Measurements from ENCODE around the gene TEAD1. TPM values are rescaled to one million over a fixed set of nuclear protein-coding genes. Genes with fewer than 3 reads are reported as not detected.

TEAD1 gene
- total RNA-seq, 1 experiment from 2014 or later: 102 TPM

DNA sequence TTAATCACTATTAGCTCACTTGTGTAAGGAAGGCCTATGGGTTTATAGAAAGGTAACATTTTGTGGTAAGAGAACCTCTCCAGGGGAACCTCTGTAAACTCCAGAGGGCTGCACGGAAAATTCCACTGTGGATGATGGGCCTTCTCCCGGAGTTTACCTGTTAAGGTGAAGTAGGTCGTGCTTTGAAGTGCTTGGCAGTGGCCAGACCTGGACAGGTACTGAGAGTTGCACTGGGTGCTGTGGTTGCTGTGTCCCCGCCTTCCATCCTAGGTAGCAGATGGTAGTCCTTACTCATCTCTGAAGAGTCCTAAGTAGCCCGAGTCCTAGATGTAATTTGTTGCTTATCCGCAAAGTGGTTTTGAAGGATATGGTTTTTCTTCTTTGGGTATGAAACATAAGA, 133.4 kb downstream of the TEAD1 start:
- Histone ChIP-seq H3K4me1 (ENCODE audit: control insufficient read depth, insufficient read depth, low read length) (peaks cover 1% of the 10 kb centered on the region), H3K27ac (ENCODE audit: low read length) (no peak overlapping the region), H3K4me3 (ENCODE audit: low read depth in 2 of 2, low read length in 2 of 2) (no peak overlapping the region), H3K36me3 (ENCODE audit: control insufficient read depth, insufficient read depth, low read length) (no peaks in the 10 kb centered on the region), H3K9me3 (ENCODE audit: control insufficient read depth, insufficient read depth, low read depth, low read length) (no peaks in the 10 kb centered on the region), H3K27me3 (ENCODE audit: control insufficient read depth, insufficient read depth, low read length) (no peaks in the 10 kb centered on the region)
- no TSS peak for BruUV-seq (replicated peaks)
- POLR2A ChIA-PET: no interaction called here
- CTCF ChIA-PET: no interaction called here
- no peak for TF ChIP-seq TCF7L2 (IDR thresholded peaks at IDR 0.05; ENCODE audit: low read depth, low read length)
- TF ChIP-seq, protein P1, sequence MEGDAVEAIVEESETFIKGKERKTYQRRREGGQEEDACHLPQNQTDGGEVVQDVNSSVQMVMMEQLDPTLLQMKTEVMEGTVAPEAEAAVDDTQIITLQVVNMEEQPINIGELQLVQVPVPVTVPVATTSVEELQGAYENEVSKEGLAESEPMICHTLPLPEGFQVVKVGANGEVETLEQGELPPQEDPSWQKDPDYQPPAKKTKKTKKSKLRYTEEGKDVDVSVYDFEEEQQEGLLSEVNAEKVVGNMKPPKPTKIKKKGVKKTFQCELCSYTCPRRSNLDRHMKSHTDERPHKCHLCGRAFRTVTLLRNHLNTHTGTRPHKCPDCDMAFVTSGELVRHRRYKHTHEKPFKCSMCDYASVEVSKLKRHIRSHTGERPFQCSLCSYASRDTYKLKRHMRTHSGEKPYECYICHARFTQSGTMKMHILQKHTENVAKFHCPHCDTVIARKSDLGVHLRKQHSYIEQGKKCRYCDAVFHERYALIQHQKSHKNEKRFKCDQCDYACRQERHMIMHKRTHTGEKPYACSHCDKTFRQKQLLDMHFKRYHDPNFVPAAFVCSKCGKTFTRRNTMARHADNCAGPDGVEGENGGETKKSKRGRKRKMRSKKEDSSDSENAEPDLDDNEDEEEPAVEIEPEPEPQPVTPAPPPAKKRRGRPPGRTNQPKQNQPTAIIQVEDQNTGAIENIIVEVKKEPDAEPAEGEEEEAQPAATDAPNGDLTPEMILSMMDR (IDR thresholded peaks at IDR 0.05): no peak
- no peak for TF ChIP-seq SIN3A (IDR thresholded peaks at IDR 0.05; ENCODE audit: borderline replicate concordance, insufficient read depth, low read depth, low read length)
- TF ChIP-seq, protein P2, sequence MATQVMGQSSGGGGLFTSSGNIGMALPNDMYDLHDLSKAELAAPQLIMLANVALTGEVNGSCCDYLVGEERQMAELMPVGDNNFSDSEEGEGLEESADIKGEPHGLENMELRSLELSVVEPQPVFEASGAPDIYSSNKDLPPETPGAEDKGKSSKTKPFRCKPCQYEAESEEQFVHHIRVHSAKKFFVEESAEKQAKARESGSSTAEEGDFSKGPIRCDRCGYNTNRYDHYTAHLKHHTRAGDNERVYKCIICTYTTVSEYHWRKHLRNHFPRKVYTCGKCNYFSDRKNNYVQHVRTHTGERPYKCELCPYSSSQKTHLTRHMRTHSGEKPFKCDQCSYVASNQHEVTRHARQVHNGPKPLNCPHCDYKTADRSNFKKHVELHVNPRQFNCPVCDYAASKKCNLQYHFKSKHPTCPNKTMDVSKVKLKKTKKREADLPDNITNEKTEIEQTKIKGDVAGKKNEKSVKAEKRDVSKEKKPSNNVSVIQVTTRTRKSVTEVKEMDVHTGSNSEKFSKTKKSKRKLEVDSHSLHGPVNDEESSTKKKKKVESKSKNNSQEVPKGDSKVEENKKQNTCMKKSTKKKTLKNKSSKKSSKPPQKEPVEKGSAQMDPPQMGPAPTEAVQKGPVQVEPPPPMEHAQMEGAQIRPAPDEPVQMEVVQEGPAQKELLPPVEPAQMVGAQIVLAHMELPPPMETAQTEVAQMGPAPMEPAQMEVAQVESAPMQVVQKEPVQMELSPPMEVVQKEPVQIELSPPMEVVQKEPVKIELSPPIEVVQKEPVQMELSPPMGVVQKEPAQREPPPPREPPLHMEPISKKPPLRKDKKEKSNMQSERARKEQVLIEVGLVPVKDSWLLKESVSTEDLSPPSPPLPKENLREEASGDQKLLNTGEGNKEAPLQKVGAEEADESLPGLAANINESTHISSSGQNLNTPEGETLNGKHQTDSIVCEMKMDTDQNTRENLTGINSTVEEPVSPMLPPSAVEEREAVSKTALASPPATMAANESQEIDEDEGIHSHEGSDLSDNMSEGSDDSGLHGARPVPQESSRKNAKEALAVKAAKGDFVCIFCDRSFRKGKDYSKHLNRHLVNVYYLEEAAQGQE (IDR thresholded peaks at IDR 0.05; ENCODE audit: insufficient read depth in 1 of 2, low read depth in 2 of 2, low read length in 1 of 2): no peak
- TF ChIP-seq POLR2AphosphoS5 (IDR thresholded peaks at IDR 0.05; ENCODE audit: low read depth, low read length): no peak
- DNase-seq (ENCODE audit: low read depth, low spot score) (no peak), ATAC-seq (no peak)
- intact Hi-C loops (cut with micrococcal nuclease; ENCODE audit: unreplicated experiment) (no loop called here), in situ Hi-C loops (cut with HindIII; ENCODE audit: low pct_unique_long_range_greater_than_20kb, low sequenced_read_pairs) (no loop called here)

DNA sequence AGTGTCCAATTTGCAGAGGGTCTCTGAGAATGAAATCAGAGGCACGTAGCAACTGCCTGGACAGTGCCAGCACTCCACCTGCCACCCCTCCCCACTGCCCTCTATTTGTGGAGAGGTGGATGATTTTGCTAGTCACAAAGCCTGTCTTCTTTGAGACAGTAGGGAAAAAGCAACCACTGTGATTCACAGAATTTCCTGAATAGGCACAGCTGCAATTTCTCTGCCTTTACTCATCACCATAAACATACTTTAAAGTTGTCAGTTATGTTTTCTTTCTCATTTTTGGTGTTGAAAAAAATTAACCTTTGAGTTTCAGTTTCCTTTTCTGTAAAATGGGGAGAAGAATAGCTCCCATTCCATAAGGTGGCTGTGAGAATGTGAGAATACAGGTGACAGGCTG, 134.3 kb downstream of the TEAD1 start:
- no peak overlapping the region for H3K4me3 ChIP-seq (ENCODE audit: low read depth in 2 of 2, low read length in 2 of 2)
- no peak for DNase-seq (ENCODE audit: low read depth, low spot score)
- POLR2A ChIA-PET: no interaction called here
- no peak for ATAC-seq
- H3K9me3 ChIP-seq (ENCODE audit: control insufficient read depth, insufficient read depth, low read depth, low read length): no peaks in the 10 kb centered on the region
- in situ Hi-C loops (cut with HindIII; ENCODE audit: low pct_unique_long_range_greater_than_20kb, low sequenced_read_pairs) (no loop called here), intact Hi-C loops (cut with micrococcal nuclease; ENCODE audit: unreplicated experiment) (no loop called here)
- H3K36me3 ChIP-seq (ENCODE audit: control insufficient read depth, insufficient read depth, low read length): no peaks in the 10 kb centered on the region
- peaks cover 10% of the 10 kb centered on the region for H3K4me1 ChIP-seq (ENCODE audit: control insufficient read depth, insufficient read depth, low read length)
- CTCF ChIA-PET: no interaction called here
- TF ChIP-seq, protein P1 (IDR thresholded peaks at IDR 0.05): no peak
- no peaks in the 10 kb centered on the region for H3K27me3 ChIP-seq (ENCODE audit: control insufficient read depth, insufficient read depth, low read length)
- no peak overlapping the region for H3K27ac ChIP-seq (ENCODE audit: low read length)
- BruUV-seq (replicated peaks): no TSS peak

DNA sequence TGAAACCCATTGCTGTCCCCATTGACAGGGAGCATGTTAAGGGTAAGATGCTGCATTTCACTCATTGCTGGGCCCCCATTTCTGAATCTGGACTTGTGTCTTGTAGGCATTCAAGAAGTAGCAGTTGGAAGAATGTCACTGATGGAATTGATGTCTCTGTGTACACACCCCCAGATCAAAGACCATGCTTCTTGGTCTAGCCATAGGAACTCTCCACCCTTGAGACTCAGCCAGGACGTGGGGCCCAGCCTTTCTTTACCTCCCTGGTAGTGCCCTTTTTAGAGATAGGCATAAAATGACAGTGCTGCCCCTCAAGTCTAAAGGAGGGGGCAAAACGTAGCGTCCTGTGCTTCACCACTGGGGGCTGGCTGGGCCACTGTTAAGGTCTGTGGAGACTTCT, 135.1 kb downstream of the TEAD1 start:
- Histone ChIP-seq H3K4me3 (ENCODE audit: low read depth in 2 of 2, low read length in 2 of 2) (no peak overlapping the region), H3K9me3 (ENCODE audit: control insufficient read depth, insufficient read depth, low read depth, low read length) (no peaks in the 10 kb centered on the region), H3K36me3 (ENCODE audit: control insufficient read depth, insufficient read depth, low read length) (no peaks in the 10 kb centered on the region), H3K27me3 (ENCODE audit: control insufficient read depth, insufficient read depth, low read length) (no peaks in the 10 kb centered on the region), H3K27ac (ENCODE audit: low read length) (no peak overlapping the region), H3K4me1 (ENCODE audit: control insufficient read depth, insufficient read depth, low read length) (peaks cover 17% of the 10 kb centered on the region)
- CTCF ChIA-PET: no interaction called here
- intact Hi-C loops (cut with micrococcal nuclease; ENCODE audit: unreplicated experiment): no loop called here
- in situ Hi-C loops (cut with HindIII; ENCODE audit: low pct_unique_long_range_greater_than_20kb, low sequenced_read_pairs): no loop called here
- POLR2A ChIA-PET: no interaction called here
- no TSS peak for BruUV-seq (replicated peaks)
- ATAC-seq: no peak
- DNase-seq (ENCODE audit: low read depth, low spot score): no peak
- TF ChIP-seq SIN3A (IDR thresholded peaks at IDR 0.05; ENCODE audit: borderline replicate concordance, insufficient read depth, low read depth, low read length): no peak
- TF ChIP-seq TCF7L2 (IDR thresholded peaks at IDR 0.05; ENCODE audit: low read depth, low read length): no peak
- TF ChIP-seq, protein P1 (IDR thresholded peaks at IDR 0.05): no peak
- no peak for TF ChIP-seq POLR2AphosphoS5 (IDR thresholded peaks at IDR 0.05; ENCODE audit: low read depth, low read length)
